ENCODE data around the gene FAM25A.
"Not testable (repeated sequence)": the region's sequence is repeated elsewhere in the genome, so short reads cannot be mapped to it uniquely, and the experiment has no call there.

FAM25A gene

GRCh38 chr10:87014986-87015716, 4.9 kb upstream of the FAM25A start:
- DNase-seq, result not testable (repeated sequence)

- not testable (repeated sequence) for DNase-seq
Observed at GRCh38 chr10:87018127-87018526, 2.0 kb upstream of the FAM25A start.

GRCh38 chr10:87019066-87019465, 1.0 kb upstream of the FAM25A start:
- DNase-seq, result not testable (repeated sequence)

GRCh38 chr10:87019504-87019903, 590 bp upstream of the FAM25A start:
- not testable (repeated sequence) for DNase-seq

GRCh38 chr10:87025285-87025958, 5.3 kb downstream of the FAM25A start:
- DNase-seq, result peak; percentile 82

- not testable (repeated sequence) for DNase-seq
Observed at GRCh38 chr10:87026747-87027508, 6.8 kb downstream of the FAM25A start.

- not testable (repeated sequence) for DNase-seq
Observed at GRCh38 chr10:87030419-87030818, 10.3 kb downstream of the FAM25A start.

- DNase-seq, result no peak
Observed at GRCh38 chr10:87030912-87031635, 11.0 kb downstream of the FAM25A start.

GRCh38 chr10:87036623-87037022, 16.5 kb downstream of the FAM25A start:
- no peak for DNase-seq

GRCh38 chr10:87038286-87038717, 18.2 kb downstream of the FAM25A start:
- DNase-seq, result no peak

GRCh38 chr10:87038786-87039185, 18.7 kb downstream of the FAM25A start:
- DNase-seq, result no peak

- not testable (repeated sequence) for DNase-seq
Observed at GRCh38 chr10:87043579-87043978, 23.5 kb downstream of the FAM25A start.

GRCh38 chr10:87045434-87045938, 25.4 kb downstream of the FAM25A start:
- DNase-seq, result no peak

- no peak for DNase-seq
Observed at GRCh38 chr10:87053111-87053510, 33.0 kb downstream of the FAM25A start.

GRCh38 chr10:87053577-87054181, 33.6 kb downstream of the FAM25A start:
- no peak for DNase-seq

- peak; percentile 66 for DNase-seq
Observed at GRCh38 chr10:87054373-87055295, 34.5 kb downstream of the FAM25A start.

GRCh38 chr10:87058171-87058570, 38.1 kb downstream of the FAM25A start:
- no peak for DNase-seq

GRCh38 chr10:87059401-87059800, 39.3 kb downstream of the FAM25A start:
- DNase-seq, result no peak

GRCh38 chr10:87060280-87060928, 40.3 kb downstream of the FAM25A start:
- DNase-seq, result no peak

- no peak for DNase-seq
Observed at GRCh38 chr10:87064651-87065050, 44.6 kb downstream of the FAM25A start.

GRCh38 chr10:87066178-87066577, 46.1 kb downstream of the FAM25A start:
- no peak for DNase-seq

Measured in fibroblast of skin of right quadriceps (primary cell).